Neural progenitor cell (in vitro differentiated cells): Measurements from ENCODE around the gene GOLGA6L2.

Source experiments
- EZH2 ChIP-seq: fragments of 200-600 bp; sonication (generic); IDR thresholded peaks from 2 replicates; pipeline ENCODE4 v1.6.1; 2017; ENCODE audit warnings: antibody characterized with exemption, mild to moderate bottlenecking, moderate library complexity
- TF ChIP-seq, protein P1 (sequence below): fragments of 200-600 bp; sonication (generic); IDR thresholded peaks from 2 replicates; pipeline ENCODE4 v1.5.1; 2017; ENCODE audit warnings: antibody characterized with exemption, mild to moderate bottlenecking

DNA sequence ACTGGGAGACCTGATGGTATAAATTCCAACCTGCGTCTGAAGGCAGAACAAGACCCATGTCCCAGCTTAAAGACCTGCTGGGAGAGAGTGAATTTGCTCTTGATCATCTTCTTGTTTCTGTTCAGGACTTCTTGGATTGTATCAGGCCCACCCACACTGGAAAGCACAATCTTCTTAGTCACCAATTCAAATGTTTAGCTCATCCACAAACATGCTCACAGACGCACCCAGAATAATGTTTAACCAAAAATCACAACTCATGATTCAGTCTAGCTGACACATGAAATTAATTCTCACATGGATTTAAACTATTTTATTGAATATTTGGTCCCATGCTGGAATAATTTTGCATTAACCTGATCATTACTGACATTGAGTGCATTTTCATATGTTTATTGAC is 37.8 kb upstream of the GOLGA6L2 start:
- TF ChIP-seq, protein P1, sequence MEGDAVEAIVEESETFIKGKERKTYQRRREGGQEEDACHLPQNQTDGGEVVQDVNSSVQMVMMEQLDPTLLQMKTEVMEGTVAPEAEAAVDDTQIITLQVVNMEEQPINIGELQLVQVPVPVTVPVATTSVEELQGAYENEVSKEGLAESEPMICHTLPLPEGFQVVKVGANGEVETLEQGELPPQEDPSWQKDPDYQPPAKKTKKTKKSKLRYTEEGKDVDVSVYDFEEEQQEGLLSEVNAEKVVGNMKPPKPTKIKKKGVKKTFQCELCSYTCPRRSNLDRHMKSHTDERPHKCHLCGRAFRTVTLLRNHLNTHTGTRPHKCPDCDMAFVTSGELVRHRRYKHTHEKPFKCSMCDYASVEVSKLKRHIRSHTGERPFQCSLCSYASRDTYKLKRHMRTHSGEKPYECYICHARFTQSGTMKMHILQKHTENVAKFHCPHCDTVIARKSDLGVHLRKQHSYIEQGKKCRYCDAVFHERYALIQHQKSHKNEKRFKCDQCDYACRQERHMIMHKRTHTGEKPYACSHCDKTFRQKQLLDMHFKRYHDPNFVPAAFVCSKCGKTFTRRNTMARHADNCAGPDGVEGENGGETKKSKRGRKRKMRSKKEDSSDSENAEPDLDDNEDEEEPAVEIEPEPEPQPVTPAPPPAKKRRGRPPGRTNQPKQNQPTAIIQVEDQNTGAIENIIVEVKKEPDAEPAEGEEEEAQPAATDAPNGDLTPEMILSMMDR = no peak
- TF ChIP-seq EZH2 = no peak
